Breast epithelium (tissue), 4 donors: ENCODE measurements around the gene PEF1. TPM values are rescaled to one million over a fixed set of nuclear protein-coding genes. Genes with fewer than 3 reads are reported as not detected.
"Not testable (repeated sequence)": the region's sequence is repeated elsewhere in the genome, so short reads cannot be mapped to it uniquely, and the experiment has no call there.

Experiments
- DNase-seq, 2 donors: peaks; one replicate each; pipeline ENCODE4 v3.0.0-alpha.2; 2019; ENCODE audit warnings: low spot score in 2 of 2
- H3K27ac ChIP-seq, 2 donors: fragments of 200-600 bp; sonication (generic) in 1 of 2; one replicate each; pipeline ENCODE4 v1.5.1; 2016 to 2019; ENCODE audit warnings: mild to moderate bottlenecking in 1 of 2
- H3K27me3 ChIP-seq, 2 donors: fragments of 200-600 bp; sonication (generic) in 1 of 2; one replicate each; pipeline versions ENCODE4 v1.5.1 to v1.6.0; 2017 to 2019; ENCODE audit warnings: control low read depth in 1 of 2, mild to moderate bottlenecking in 1 of 2
- H3K36me3 ChIP-seq: fragments of 200-600 bp; one replicate; pipeline ENCODE4 v1.5.1; 2019
- H3K4me1 ChIP-seq, 2 donors: fragments of 200-600 bp; sonication (generic); one replicate each; pipeline ENCODE4 v1.5.1; 2016 to 2019; ENCODE audit warnings: control low read depth in 1 of 2
- H3K4me3 ChIP-seq, 3 donors: fragments of 200-600 bp; sonication (generic); 1 replicate in 2 of 3; 2 replicates in 1 of 3; pipeline ENCODE4 v1.5.1; 2016 to 2019; ENCODE audit warnings: mild to moderate bottlenecking in 3 of 3, moderate library complexity in 2 of 3
- H3K9me3 ChIP-seq, 2 donors: fragments of 200-600 bp; sonication (generic) in 1 of 2; one replicate each; pipeline ENCODE4 v1.5.1; 2016 to 2019; ENCODE audit warnings: control low read depth in 1 of 2
- POLR2A ChIP-seq: fragments of 450-650 bp; IDR thresholded peaks from one replicate; pipeline ENCODE4 v1.6.1; 2016; ENCODE audit warnings: antibody characterized with exemption, mild to moderate bottlenecking, moderate library complexity
- POLR2AphosphoS5 ChIP-seq, 3 donors: sonication (generic); formaldehyde crosslinking; IDR thresholded peaks; one replicate each; pipeline ENCODE4 v1.6.1; 2017; ENCODE audit warnings: antibody characterized with exemption in 3 of 3
- intact Hi-C: fragments of 100-400 bp; cut with DNase I; formaldehyde crosslinking; loops from one replicate; pipeline ENCODE4 v1.15.1; 2023; ENCODE audit warnings: low total_unique reads
- total RNA-seq, 3 donors: library from RNA; depleted of rRNA; stranded (reverse); fragments of >200 nt; gene quantifications; one replicate each; pipeline ENCODE4 v1.1.0, GENCODE V29; 2016
- TF ChIP-seq, protein P1 (sequence below), 3 donors: fragments of 450-650 bp; IDR thresholded peaks; one replicate each; pipeline ENCODE4 v1.5.1; 2016 to 2017; ENCODE audit warnings: antibody characterized with exemption in 3 of 3, mild to moderate bottlenecking in 3 of 3, moderate library complexity in 3 of 3

Gene PEF1
- total RNA-seq, 3 donors from 2014 or later: 67.8 to 84.9 (median 70.1) TPM

DNA sequence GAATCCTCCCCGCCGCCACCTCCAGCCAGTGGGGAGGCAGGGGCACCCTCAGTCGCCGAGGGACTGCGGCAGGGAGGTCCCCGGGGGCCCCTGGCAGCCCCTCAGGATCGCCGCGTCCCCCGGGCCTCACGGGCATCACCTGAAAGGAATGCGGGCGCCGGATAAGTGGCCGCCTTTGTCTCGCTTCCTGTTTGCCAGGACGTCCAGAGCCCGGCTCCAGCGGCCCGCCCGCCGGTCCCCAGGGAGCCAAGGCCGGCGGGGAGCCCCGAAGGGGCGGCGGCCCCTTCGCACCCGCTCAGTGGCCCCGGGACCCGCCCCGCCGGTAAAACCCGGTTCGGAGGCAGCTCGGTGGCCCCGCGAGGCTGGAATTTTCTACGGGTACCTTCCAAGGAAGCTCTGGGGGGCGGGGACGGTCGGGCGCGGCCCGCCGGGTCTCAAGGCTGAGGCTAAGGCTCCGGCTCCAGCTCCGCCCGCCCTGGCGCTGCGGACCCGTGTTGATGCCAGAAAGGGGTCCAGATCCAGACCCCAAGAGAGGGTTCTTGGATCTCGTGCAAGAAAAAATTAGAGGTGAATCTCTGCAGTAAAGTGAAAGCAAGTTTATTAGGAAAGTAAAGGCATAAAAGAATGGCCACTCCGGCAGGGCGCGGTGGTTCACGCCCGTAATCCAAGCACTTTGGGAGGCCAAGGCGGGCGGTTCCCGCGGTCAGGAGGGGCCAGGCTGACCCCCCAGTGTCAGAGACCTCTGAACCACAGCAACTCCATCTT is 55.7 kb downstream of the PEF1 start:
- intact Hi-C loops: no loop called here
- H3K9me3 ChIP-seq: no peaks in the 10 kb centered on the region
- H3K27ac ChIP-seq: peak overlapping the region; percentile 90 to 92
- peak in 1 of 2 donors; percentile 16 for DNase-seq
- peaks cover 6 to 13% of the 10 kb centered on the region in 2 donors for H3K4me1 ChIP-seq
- H3K4me3 ChIP-seq: peak overlapping the region; percentile 43 to 76 (median 49)
- no peaks in the 10 kb centered on the region for H3K27me3 ChIP-seq
- no peaks in the 10 kb centered on the region for H3K36me3 ChIP-seq
- no peak for TF ChIP-seq POLR2A
- no peak for TF ChIP-seq POLR2AphosphoS5 (IDR thresholded peaks at IDR 0.05)
- TF ChIP-seq, protein P1, sequence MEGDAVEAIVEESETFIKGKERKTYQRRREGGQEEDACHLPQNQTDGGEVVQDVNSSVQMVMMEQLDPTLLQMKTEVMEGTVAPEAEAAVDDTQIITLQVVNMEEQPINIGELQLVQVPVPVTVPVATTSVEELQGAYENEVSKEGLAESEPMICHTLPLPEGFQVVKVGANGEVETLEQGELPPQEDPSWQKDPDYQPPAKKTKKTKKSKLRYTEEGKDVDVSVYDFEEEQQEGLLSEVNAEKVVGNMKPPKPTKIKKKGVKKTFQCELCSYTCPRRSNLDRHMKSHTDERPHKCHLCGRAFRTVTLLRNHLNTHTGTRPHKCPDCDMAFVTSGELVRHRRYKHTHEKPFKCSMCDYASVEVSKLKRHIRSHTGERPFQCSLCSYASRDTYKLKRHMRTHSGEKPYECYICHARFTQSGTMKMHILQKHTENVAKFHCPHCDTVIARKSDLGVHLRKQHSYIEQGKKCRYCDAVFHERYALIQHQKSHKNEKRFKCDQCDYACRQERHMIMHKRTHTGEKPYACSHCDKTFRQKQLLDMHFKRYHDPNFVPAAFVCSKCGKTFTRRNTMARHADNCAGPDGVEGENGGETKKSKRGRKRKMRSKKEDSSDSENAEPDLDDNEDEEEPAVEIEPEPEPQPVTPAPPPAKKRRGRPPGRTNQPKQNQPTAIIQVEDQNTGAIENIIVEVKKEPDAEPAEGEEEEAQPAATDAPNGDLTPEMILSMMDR (IDR thresholded peaks at IDR 0.05): no peak

DNA sequence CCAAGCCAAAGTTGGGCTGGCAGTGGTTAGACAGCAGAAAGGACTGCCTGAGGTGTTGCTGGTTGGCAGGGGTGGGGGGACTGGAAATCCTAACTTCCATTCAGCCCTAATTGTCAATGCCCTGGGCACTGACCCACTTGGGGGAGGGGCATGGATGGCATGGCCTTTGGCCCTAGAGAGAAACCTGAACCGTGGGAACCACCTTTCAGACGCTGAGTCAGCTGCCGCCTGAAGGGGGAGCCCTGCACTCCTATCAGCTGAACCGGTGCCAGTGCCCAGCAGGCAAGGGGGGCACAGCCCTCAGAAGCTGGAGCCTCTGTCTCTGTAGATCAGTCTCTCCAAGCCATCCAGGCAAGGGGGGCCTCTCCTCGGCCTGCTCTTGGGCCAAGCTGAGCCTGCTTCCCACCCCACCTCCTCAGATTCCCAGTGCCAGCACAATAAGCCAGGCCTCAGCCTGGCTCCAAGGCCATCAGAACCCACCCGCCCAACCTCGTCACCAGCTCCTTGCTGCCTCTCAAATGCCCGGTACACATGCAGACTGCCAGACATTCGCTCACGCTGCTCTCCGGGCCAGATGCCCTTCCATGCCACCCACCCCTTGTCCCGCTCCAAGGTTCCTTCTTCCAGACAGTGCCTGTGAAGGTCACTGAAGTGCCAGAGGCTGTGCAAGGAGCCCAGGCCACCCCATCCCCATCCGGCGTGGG is 56.8 kb downstream of the PEF1 start:
- DNase-seq: no peak
- intact Hi-C loops: no loop called here
- TF ChIP-seq, protein P1 (IDR thresholded peaks at IDR 0.05): peak; percentile 25 to 40 (median 37)
- no peak for TF ChIP-seq POLR2AphosphoS5 (IDR thresholded peaks at IDR 0.05)
- Histone ChIP-seq H3K36me3 (no peaks in the 10 kb centered on the region), H3K27ac (peak overlapping the region; percentile 90 to 92), H3K4me1 (peaks cover 6 to 13% of the 10 kb centered on the region in 2 donors), H3K9me3 (no peaks in the 10 kb centered on the region), H3K27me3 (no peaks in the 10 kb centered on the region), H3K4me3 (peak overlapping the region in 1 of 3 donors; percentile 76)

DNA sequence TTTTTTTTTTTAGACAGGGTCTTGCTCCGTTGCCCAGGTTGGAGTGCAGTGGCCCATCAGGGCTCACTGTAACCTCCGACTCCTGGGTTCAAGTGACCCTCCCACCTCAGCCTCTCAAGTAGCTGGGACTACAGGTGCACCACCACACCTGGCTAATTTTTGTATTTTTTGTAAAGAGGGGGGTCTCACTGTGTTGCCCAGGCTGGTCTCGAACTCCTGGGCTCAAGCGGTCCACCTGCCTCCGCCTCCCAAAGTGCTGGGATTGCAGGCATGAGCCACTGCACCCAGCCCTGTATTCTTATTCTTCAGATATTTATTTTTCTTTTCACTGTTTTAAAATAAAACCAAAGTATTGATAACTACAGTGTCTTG is 57.4 kb downstream of the PEF1 start:
- H3K36me3 ChIP-seq, H3K9me3 ChIP-seq, H3K27me3 ChIP-seq, DNase-seq, intact Hi-C loops, H3K4me3 ChIP-seq: not testable (repeated sequence)
- H3K27ac ChIP-seq: peak overlapping the region; percentile 90 to 92
- H3K4me1 ChIP-seq: peaks cover 6 to 13% of the 10 kb centered on the region in 2 donors

- intact Hi-C loops: no loop called here
- no peaks in the 10 kb centered on the region for H3K27me3 ChIP-seq
- no peaks in the 10 kb centered on the region for H3K36me3 ChIP-seq
- H3K4me1 ChIP-seq: peaks cover 6 to 13% of the 10 kb centered on the region in 2 donors
- no peaks in the 10 kb centered on the region for H3K9me3 ChIP-seq
- TF ChIP-seq, protein P1 (IDR thresholded peaks at IDR 0.05): no peak
- no peak for TF ChIP-seq POLR2AphosphoS5 (IDR thresholded peaks at IDR 0.05)
- no peak for TF ChIP-seq POLR2A
- peak overlapping the region; percentile 33 to 85 for H3K27ac ChIP-seq
- DNase-seq: no peak
- H3K4me3 ChIP-seq: no peak overlapping the region
Observed at GRCh38 chr1:31586376-31587327, 58.0 kb downstream of the PEF1 start.

GRCh38 chr1:31585736-31586365 is 58.8 kb downstream of the PEF1 start:
- Histone ChIP-seq H3K4me1 (peaks cover 6 to 13% of the 10 kb centered on the region in 2 donors), H3K9me3 (no peaks in the 10 kb centered on the region), H3K4me3 (no peak overlapping the region), H3K36me3 (no peaks in the 10 kb centered on the region), H3K27ac (peak overlapping the region; percentile 33 to 85), H3K27me3 (no peaks in the 10 kb centered on the region)
- intact Hi-C loops: no loop called here
- no peak for DNase-seq
- TF ChIP-seq POLR2A: no peak
- TF ChIP-seq, protein P1 (IDR thresholded peaks at IDR 0.05): no peak
- TF ChIP-seq POLR2AphosphoS5 (IDR thresholded peaks at IDR 0.05): no peak
